Measurements from ENCODE around the gene MYEOV. TPM values are rescaled to one million over a fixed set of nuclear protein-coding genes. Genes with fewer than 3 reads are reported as not detected.

The MYEOV gene
- total RNA-seq, 1 experiment from 2014 or later: 4.3 TPM

DNA sequence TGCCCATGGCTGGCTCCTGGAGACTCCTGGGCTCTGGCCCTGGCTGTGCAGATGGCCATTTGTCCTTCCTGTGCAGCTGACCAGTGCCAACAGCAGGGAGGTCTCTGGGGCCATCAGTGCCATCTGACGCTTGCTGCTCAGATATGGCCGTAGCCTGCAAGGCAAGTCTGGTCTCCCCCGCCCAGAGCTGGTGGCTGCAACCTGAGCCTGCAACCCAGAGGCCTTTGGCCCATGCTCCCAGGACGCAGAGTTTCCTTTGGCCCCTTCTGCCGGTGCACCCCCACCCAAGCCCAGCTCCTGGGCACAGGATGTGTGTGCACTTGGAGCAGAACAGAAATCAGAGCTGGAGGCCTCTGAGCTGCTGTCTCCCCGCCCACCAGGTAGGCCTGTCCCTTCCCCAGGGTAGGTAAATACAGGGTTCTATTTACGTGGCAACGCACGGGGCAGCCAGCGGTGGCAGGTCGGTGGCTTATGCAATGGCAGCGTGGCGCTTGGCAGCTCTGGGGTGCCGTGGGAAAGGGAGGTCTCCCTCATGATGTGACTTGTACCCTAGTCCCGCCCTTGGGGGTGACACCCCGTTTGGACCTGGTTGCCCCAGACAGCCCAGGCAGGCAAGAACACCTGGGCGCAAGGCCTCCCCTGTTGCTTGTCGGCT lies 21.0 kb upstream of the MYEOV start:
- DNase-seq: no peak
- no peak overlapping the region for H3K4me3 ChIP-seq (ENCODE audit: insufficient read depth, low read depth, low read length)
- no peaks in the 10 kb centered on the region; the same call in 1 of the 2 replicates for H3K27me3 ChIP-seq (ENCODE audit: control insufficient read depth, insufficient read depth, low read length)
- no peaks in the 10 kb centered on the region for H3K36me3 ChIP-seq (replicated peaks; ENCODE audit: control insufficient read depth, insufficient read depth, low read length)

DNA sequence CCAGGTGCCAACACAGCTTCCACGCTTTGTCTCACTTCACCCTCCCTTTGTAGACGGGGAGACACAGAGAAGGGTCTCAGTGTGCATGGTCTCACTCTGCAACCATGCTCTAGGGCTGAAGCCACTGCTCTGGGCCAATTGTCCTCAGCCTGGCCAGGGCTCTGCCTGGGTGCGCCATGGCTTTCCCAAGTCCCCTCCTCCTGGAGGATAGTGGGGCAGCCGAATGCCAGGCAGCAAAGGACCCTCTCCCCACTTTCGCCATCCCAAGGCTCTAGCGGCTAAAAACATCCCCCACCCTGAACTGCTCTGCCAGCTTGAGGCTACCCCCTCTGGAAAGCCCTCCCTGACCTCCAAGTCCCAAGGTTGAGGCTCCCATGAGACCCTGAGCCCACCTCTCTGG lies 20.4 kb upstream of the MYEOV start:
- no peak for DNase-seq
- Histone ChIP-seq H3K36me3 (replicated peaks; ENCODE audit: control insufficient read depth, insufficient read depth, low read length) (no peaks in the 10 kb centered on the region), H3K4me3 (ENCODE audit: insufficient read depth, low read depth, low read length) (no peak overlapping the region), H3K27me3 (ENCODE audit: control insufficient read depth, insufficient read depth, low read length) (no peaks in the 10 kb centered on the region; the same call in 1 of the 2 replicates)

DNA sequence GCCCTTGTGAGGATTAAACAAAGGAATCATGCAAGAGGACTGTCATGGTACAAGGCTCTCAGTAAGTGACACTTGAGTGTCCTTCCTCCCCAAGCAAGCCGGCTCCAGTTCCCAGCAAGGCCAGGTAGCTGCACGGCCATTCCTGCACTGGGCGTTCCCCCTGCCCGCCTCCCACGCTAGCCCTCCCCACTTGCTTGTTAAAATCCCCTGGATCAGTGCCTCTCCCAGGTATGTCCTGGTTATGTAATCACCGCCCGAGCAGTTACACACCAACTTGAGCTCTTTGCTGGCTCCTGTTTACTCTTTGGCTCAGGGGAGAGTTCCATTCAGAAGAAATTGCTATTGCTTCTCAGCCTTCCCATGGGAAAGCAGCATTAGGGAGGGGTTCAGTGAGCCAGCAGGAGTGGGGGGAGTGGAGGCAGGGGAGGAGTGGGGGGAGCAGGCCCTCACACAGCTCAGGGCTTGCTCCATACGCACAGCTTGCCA lies 19.4 kb upstream of the MYEOV start:
- H3K27me3 ChIP-seq (ENCODE audit: control insufficient read depth, insufficient read depth, low read length): no peaks in the 10 kb centered on the region; the same call in 1 of the 2 replicates
- DNase-seq: no peak
- H3K4me3 ChIP-seq (ENCODE audit: insufficient read depth, low read depth, low read length): no peak overlapping the region
- H3K36me3 ChIP-seq (replicated peaks; ENCODE audit: control insufficient read depth, insufficient read depth, low read length): no peaks in the 10 kb centered on the region

DNA sequence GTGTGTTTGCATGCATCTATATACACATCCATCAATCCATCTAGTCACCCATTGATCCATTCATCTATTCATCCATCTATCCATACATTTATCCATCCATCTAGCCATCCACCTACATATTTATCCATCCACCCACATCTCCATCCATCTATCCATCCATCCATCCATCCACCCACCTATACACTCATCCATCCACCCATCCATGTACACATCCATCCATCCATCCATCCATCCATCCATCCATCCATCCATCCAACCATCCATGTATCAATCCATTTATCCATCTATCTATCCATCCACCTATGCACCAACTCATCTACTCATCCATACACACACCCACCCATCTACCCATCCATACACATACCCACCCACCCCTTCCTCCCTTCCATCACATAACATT lies 18.8 kb upstream of the MYEOV start:
- no peak for DNase-seq
- H3K36me3 ChIP-seq (replicated peaks; ENCODE audit: control insufficient read depth, insufficient read depth, low read length): no peaks in the 10 kb centered on the region
- no peaks in the 10 kb centered on the region; the same call in 1 of the 2 replicates for H3K27me3 ChIP-seq (ENCODE audit: control insufficient read depth, insufficient read depth, low read length)
- H3K4me3 ChIP-seq (ENCODE audit: insufficient read depth, low read depth, low read length): no peak overlapping the region

DNA sequence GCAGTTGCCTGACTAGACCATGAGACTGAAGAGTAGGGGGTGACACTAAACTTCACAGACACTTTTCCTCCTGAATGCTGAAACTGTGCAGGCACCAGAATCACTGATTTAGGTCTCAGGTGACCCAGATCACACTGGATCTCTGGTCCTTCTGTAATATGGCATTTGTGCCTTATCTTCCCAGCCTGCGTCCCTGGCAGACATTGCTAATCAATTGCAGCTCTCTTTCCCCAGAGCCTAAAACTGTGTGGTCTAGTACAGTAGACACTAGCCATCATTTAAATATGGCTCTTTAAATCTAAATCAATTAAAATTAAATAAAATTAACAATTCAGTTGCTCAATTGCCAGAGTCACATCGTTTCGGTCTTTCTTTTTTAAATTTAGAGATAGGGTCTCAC lies 17.8 kb upstream of the MYEOV start:
- H3K36me3 ChIP-seq (replicated peaks; ENCODE audit: control insufficient read depth, insufficient read depth, low read length): no peaks in the 10 kb centered on the region
- no peak for DNase-seq
- no peaks in the 10 kb centered on the region; the same call in 1 of the 2 replicates for H3K27me3 ChIP-seq (ENCODE audit: control insufficient read depth, insufficient read depth, low read length)
- H3K4me3 ChIP-seq (ENCODE audit: insufficient read depth, low read depth, low read length): no peak overlapping the region

DNA sequence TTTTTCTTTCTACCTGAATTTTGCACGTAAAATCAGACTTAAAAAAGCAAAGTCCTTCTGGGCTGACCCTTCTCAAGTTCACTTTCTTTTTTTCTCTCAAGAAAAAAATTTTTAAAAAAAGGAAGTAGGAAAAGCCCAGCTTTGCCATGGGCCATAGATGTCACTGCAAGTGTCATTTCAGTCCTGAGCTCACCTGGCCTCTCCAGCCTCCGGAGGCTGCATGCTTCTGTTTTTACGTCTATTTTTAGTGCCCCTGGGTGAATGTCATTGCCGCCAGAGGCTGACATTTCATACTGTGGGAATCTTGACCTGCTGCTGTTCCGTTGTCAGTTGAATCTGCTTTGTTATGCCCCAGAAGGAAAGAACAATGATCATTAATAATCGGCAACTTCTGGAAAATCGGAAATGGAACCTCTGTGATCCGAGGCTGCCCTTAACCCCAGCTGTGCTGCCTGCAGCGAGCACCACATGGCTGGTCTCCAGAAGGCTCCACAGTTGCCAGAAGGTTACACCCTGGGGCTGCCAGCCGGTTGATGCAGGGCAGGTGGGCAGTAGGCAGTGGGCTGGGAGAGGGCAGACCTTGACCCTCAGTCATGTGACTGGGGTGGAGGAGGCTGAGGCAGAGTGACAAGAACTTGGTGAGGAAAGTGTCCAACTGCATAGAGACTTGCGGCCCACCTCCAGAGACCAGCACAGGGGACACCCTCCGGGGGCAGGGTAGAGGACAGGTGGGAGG lies 16.7 kb upstream of the MYEOV start:
- Histone ChIP-seq H3K36me3 (replicated peaks; ENCODE audit: control insufficient read depth, insufficient read depth, low read length) (no peaks in the 10 kb centered on the region), H3K27me3 (ENCODE audit: control insufficient read depth, insufficient read depth, low read length) (no peaks in the 10 kb centered on the region), H3K4me3 (ENCODE audit: insufficient read depth, low read depth, low read length) (no peak overlapping the region)
- peak; percentile 41 for DNase-seq

DNA sequence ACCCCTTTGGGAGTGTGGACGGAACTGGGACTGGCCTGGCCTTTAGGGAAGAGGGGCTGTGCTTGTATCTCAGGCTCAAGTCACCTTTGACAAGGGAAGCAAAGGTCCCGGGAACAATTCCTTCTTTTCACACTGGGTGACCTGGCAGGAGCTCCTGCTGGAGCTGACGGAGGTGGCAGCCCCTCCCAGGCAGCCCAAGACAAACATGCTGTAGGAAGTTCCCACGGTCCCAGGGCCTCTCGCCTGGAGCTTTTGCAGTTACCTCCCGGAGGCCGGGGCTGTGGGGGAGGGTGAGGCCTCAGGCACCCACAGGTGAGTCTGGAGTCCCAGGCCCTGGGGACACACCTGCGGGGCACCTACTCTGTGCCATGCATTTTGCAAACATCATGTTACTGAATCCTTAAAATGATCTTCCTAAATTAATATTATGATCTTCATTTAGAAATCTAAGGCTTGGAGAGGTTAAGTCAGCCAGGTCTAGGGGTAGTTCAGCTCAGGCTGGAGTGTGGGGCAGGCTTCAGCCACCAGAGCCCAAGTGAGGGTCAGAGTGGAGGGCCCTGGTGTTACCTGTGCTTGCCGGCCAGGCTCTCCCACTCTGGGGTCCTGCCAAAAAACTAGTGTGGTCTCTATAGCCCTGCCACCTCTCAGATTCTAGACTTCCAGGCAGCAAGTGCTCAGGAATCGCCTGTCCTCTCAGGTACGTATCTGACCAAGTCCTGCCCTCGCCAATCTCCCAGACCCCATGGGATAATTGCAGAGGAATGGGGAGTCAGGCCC lies 15.7 kb upstream of the MYEOV start:
- Histone ChIP-seq H3K27me3 (ENCODE audit: control insufficient read depth, insufficient read depth, low read length) (no peaks in the 10 kb centered on the region), H3K36me3 (replicated peaks; ENCODE audit: control insufficient read depth, insufficient read depth, low read length) (no peaks in the 10 kb centered on the region), H3K4me3 (ENCODE audit: insufficient read depth, low read depth, low read length) (no peak overlapping the region)
- peak; percentile 52 for DNase-seq

DNA sequence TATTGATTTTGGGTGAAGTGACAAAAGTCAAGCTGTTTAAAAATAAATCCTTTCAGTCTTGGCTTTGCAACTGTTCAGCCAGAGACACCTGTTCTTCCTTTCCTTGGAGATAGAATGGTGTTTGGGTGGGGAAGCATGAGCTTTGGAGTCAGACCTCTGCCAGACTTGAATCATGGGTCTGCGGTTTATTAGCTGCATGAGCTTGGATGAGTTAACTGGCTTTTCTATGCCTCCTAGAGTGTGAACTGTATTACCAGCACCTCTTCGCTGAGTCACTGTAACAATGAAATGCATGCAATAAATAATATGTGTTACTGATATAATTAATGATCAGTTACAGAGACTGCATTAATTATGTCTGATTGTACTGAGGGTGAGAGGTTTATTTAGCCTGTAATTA lies 13.5 kb upstream of the MYEOV start:
- no peak for DNase-seq
- H3K36me3 ChIP-seq (replicated peaks; ENCODE audit: control insufficient read depth, insufficient read depth, low read length): no peaks in the 10 kb centered on the region
- H3K4me3 ChIP-seq (ENCODE audit: insufficient read depth, low read depth, low read length): no peak overlapping the region
- no peaks in the 10 kb centered on the region for H3K27me3 ChIP-seq (ENCODE audit: control insufficient read depth, insufficient read depth, low read length)

DNA sequence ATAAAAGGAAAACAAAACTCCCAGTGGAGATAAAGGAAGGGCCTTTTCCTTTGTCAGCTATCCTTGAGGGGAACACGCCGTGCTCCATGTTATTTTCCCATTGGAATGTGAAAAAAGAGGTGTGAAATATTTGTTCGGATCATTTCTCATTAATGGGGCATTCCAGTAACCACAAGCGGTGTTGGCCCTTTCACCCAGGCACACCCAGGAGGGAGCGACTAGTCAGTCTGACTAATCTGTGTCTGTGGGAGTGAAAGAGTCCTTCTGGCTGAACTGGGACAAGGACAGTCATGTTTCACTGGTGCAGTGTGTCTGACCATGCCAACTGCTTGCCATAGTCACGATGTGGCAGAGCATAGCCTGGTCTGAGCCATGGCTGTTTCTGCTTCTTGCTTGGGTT lies 13.0 kb upstream of the MYEOV start:
- DNase-seq: no peak
- no peak overlapping the region for H3K4me3 ChIP-seq (ENCODE audit: insufficient read depth, low read depth, low read length)
- H3K36me3 ChIP-seq (replicated peaks; ENCODE audit: control insufficient read depth, insufficient read depth, low read length): no peaks in the 10 kb centered on the region
- no peaks in the 10 kb centered on the region for H3K27me3 ChIP-seq (ENCODE audit: control insufficient read depth, insufficient read depth, low read length)

DNA sequence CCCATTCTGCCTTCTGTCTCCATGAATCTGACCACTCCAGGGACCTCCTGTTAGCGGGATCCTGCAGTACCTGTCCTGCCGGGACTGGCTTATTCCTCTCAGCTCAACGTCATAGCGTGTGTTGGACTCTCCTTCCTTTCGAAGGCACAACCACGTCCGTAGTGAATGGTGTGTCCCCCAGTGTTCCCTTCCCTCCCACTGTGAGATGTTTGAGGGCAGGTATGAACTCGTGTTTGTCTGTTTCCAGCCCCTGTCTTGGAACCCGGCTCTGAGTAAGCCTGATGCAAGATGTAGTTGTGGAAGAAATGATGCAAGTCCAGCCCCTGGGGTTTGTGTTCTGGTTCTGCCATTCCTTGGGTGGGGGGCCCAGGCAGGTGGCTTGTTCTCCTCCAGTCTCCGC lies 10.5 kb upstream of the MYEOV start:
- H3K27me3 ChIP-seq (ENCODE audit: control insufficient read depth, insufficient read depth, low read length): no peaks in the 10 kb centered on the region
- no peak overlapping the region for H3K4me3 ChIP-seq (ENCODE audit: insufficient read depth, low read depth, low read length)
- no peaks in the 10 kb centered on the region for H3K36me3 ChIP-seq (replicated peaks; ENCODE audit: control insufficient read depth, insufficient read depth, low read length)
- DNase-seq: no peak

DNA sequence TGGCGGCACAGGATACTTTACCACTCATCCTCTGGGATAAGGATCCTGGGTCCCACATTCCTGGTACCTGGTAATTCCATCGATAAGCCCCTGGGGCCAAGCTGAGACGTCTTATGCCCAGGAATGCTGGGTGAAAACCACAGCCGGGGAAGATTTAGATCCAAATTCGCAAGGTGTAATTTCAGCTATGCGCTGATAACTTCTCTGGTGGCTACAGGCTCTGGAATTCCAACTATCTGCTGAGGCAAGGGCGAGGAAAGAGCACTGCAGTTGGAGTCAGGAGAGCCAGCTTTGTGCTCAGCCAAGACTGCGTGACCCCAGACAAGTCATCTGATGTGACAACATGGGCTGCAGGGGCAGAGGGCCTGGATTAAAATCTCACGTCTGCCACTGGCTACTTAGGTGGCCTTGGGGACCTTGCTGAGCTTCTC lies 9.9 kb upstream of the MYEOV start:
- no peak for DNase-seq
- Histone ChIP-seq H3K4me3 (ENCODE audit: insufficient read depth, low read depth, low read length) (no peak overlapping the region), H3K27me3 (ENCODE audit: control insufficient read depth, insufficient read depth, low read length) (no peaks in the 10 kb centered on the region), H3K36me3 (replicated peaks; ENCODE audit: control insufficient read depth, insufficient read depth, low read length) (no peaks in the 10 kb centered on the region)

DNA sequence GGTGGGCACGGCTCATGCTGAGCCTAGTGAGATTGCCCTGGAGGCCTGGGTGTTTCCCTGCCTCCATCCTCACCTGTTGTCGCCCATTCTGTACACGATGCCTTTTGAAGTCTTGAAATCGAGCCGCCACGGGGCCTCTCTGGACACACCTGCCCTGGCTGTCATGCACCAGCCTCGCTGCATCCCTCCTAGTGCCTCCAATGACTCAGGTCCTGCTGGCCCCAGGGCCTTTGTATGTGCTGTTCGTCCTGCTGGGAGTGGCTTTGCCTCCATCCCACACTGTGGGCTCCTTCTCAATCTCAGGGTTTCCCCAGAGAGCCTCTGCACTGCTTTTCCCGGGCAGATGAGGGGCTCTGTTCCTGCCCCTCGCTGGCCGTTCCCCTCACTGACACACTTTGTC lies 8.9 kb upstream of the MYEOV start:
- no peaks in the 10 kb centered on the region for H3K36me3 ChIP-seq (replicated peaks; ENCODE audit: control insufficient read depth, insufficient read depth, low read length)
- no peak for DNase-seq
- H3K4me3 ChIP-seq (ENCODE audit: insufficient read depth, low read depth, low read length): no peak overlapping the region
- no peaks in the 10 kb centered on the region for H3K27me3 ChIP-seq (ENCODE audit: control insufficient read depth, insufficient read depth, low read length)

DNA sequence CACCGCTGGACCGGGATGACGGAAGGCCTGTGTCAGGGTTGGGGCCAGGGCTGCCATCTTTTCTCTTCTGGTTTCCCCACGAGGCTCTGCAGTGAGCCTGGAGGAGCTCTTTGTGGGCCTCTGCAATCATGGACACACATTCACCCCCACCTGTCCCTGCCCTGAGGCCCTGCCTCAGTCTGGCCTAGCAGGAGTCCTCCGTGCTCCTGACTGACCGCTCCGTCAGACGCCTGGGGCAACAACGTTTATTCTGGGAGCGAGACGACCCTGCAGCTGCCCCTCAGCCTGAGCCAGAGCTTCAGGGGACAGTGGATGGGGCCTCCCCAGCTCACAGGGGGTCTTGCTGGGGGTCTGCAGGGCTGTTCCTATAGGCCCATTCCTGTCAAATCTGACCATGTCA lies 8.2 kb upstream of the MYEOV start:
- no peak for DNase-seq
- Histone ChIP-seq H3K36me3 (replicated peaks; ENCODE audit: control insufficient read depth, insufficient read depth, low read length) (no peaks in the 10 kb centered on the region), H3K27me3 (ENCODE audit: control insufficient read depth, insufficient read depth, low read length) (no peaks in the 10 kb centered on the region)

DNA sequence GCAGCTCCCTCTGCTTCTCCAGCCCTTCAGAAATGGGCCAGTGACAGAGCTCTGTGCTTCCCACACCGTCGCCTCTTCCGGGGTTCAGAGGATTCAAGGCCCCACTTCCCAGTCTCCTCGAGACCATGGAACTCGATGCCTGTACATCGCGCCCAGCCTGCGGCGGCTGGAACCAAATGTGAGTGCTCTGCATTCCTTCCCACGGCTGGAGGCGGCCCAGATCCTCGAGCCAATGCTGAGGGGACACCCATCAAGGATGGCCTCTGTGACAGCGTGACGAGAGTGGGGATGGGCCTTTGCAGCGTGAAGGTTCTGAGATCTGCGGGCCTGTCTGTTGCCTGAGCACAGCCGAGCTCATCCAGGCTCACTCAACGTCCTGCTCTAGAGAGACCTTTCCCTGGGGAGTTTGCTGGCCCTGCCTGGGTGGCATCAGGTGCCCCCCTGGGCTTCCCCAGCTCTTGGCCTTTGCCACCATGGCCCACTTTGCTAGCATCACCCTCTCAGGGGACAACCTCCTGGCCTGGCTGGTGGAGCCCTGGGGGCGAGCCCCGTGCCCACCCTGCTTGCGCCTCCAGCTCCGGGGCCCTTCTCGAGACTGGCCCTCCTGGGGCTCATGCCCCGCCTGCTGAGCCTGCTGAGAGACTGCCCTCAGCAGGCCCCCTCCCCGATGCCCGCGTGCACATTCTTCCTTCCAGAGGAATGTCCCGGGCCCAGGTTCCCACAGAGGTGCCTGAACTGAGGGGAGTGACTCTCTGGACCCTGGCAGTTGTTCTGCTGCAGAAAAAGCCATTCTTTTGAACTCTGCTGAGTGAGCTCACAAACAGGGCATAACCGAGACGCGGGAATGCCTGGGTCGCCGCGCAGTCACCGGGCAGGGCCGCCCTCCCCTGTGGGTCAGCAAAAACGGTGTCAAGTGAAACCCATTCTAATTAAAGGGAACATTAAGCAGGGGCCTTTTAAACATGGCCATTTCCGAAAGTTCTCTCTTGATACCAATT lies 7.3 kb upstream of the MYEOV start:
- H3K27me3 ChIP-seq (ENCODE audit: control insufficient read depth, insufficient read depth, low read length): no peaks in the 10 kb centered on the region
- H3K4me3 ChIP-seq (ENCODE audit: insufficient read depth, low read depth, low read length): no peak overlapping the region
- peak; percentile 79 for DNase-seq
- no peaks in the 10 kb centered on the region for H3K36me3 ChIP-seq (replicated peaks; ENCODE audit: control insufficient read depth, insufficient read depth, low read length)

More for the DNA sequence above, 8.2 kb upstream of the MYEOV start:
- H3K4me3 ChIP-seq (ENCODE audit: insufficient read depth, low read depth, low read length): no peak overlapping the region
